Measurements from ENCODE around the gene PALLD. TPM values are rescaled to one million over a fixed set of nuclear protein-coding genes. Genes with fewer than 3 reads are reported as not detected.

Gene PALLD
- total RNA-seq, 4 donors from 2014 or later, result 58.5 to 164 (median 84.2) TPM

- ATAC-seq (ENCODE audit: low FRiP score), result no peak
- no peak for TF ChIP-seq CTCF (IDR thresholded peaks at IDR 0.05)
Observed at GRCh38 chr4:168472920-168473319, 23.9 kb upstream of the PALLD start.

GRCh38 chr4:168474660-168475320 lies 22.1 kb upstream of the PALLD start:
- DNase-seq (ENCODE audit: low spot score), result no peak
- no peak for ATAC-seq (ENCODE audit: low FRiP score)
- TF ChIP-seq CTCF (IDR thresholded peaks at IDR 0.05), result no peak

More at GRCh38 chr4:168472920-168473319, 23.9 kb upstream of the PALLD start:
- no peak for DNase-seq (ENCODE audit: low spot score)

GRCh38 chr4:168475745-168476144 lies 21.1 kb upstream of the PALLD start:
- no peak for TF ChIP-seq CTCF (IDR thresholded peaks at IDR 0.05)
- DNase-seq (ENCODE audit: low spot score) (no peak), ATAC-seq (ENCODE audit: low FRiP score) (no peak)

GRCh38 chr4:168478868-168479267 lies 18.0 kb upstream of the PALLD start:
- ATAC-seq (ENCODE audit: low FRiP score), result no peak
- no peak for DNase-seq (ENCODE audit: low spot score)
- no peak for TF ChIP-seq CTCF (IDR thresholded peaks at IDR 0.05)

- ATAC-seq (ENCODE audit: low FRiP score) (peak; percentile 75), DNase-seq (ENCODE audit: low spot score) (no peak)
- no peak for TF ChIP-seq CTCF (IDR thresholded peaks at IDR 0.05)
Observed at GRCh38 chr4:168480931-168481611, 15.8 kb upstream of the PALLD start.

- ATAC-seq (ENCODE audit: low FRiP score), result no peak
- TF ChIP-seq CTCF (IDR thresholded peaks at IDR 0.05), result no peak
Observed at GRCh38 chr4:168483811-168484210, 13.0 kb upstream of the PALLD start.

GRCh38 chr4:168484626-168485025 lies 12.2 kb upstream of the PALLD start:
- no peak for ATAC-seq (ENCODE audit: low FRiP score)
- no peak for DNase-seq (ENCODE audit: low spot score)
- TF ChIP-seq CTCF (IDR thresholded peaks at IDR 0.05), result no peak

More at GRCh38 chr4:168483811-168484210, 13.0 kb upstream of the PALLD start:
- DNase-seq (ENCODE audit: low spot score), result no peak
